Posterior cingulate gyrus (tissue), 11 donors: ENCODE results near the gene SPTBN4.

ENCODE experiments used
- DNase-seq, 10 donors: peaks; one replicate each; pipeline versions ENCODE4 v3.0.0 to v3.0.0-alpha.2; 2020 to 2021; ENCODE audit warnings: mixed read lengths in 3 of 10
- intact Hi-C: fragments of 100-400 bp; cut with DNase I; formaldehyde crosslinking; loops from one replicate; pipeline ENCODE4 v1.15.1; 2023

SPTBN4 gene

DNA sequence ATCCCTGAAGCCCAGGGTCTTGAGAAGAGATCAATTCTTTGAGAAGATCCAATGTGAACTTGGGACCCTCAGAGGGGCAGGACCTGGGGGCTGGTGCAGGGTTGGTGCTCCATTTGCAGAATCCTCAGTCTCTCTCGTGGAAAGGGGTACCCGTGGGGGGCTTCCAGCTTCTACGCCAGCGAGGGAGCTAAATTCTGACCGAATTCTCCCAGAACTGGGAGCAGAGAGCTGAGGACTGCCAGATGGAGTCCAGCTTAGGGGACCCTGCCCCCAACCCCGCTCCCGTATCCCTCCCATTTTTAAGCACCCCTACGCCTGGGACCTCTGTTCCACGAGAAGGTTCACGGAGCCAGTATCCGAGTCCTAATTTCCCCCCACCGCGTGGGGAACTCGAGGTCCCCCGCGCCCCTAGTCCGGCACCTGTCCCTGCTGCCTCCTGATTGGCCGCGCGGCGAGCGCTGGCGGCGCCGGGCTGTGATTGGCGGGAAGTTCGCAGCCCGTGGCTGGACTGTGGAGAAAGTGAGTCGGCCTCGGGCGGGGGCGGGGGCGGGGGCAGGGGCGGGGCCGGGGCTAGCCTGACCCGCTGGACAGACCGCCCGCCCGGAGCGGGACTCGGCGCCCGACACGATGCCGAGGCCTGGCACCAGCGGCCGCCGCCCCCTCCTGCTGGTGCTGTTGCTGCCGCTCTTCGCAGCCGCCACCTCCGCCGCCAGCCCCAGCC, 130.0 kb downstream of the SPTBN4 start:
- DNase-seq = peak in 2 of 10 donors; percentile 87 to 88
- intact Hi-C loops = loop anchor here (5.0 kb wide), 1 partner anchor 289 kb away; no protein-coding TSS in a partner anchor

DNA sequence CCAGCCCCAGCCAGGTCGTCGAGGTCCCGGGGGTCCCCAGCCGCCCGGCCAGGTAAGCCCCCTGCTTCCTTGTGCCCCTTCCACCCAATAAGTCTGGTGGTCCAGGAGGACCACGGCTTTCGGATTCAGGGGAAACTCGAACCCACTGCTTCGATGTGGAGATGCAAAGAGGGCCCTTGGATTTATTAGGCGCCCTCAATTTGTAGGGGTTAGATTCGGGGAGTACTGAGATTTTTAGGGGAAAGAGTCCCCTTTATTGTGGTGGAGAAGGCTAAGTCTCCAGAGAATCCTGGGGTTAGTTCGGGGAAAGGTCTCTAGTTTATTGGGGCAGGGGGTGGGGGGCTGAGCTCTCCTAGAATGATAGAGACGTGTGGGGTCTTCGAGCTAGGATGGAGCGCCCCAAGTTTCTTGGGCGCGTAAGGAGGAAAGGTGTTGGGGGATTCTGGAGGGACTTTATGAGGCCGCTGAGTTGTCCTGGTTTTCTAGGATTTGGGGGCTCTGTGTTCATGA, 130.6 kb downstream of the SPTBN4 start:
- DNase-seq = peak in 1 of 10 donors; percentile 8
- intact Hi-C loops = loop anchor here (5.0 kb wide), 1 partner anchor 290 kb away; no protein-coding TSS in a partner anchor

DNA sequence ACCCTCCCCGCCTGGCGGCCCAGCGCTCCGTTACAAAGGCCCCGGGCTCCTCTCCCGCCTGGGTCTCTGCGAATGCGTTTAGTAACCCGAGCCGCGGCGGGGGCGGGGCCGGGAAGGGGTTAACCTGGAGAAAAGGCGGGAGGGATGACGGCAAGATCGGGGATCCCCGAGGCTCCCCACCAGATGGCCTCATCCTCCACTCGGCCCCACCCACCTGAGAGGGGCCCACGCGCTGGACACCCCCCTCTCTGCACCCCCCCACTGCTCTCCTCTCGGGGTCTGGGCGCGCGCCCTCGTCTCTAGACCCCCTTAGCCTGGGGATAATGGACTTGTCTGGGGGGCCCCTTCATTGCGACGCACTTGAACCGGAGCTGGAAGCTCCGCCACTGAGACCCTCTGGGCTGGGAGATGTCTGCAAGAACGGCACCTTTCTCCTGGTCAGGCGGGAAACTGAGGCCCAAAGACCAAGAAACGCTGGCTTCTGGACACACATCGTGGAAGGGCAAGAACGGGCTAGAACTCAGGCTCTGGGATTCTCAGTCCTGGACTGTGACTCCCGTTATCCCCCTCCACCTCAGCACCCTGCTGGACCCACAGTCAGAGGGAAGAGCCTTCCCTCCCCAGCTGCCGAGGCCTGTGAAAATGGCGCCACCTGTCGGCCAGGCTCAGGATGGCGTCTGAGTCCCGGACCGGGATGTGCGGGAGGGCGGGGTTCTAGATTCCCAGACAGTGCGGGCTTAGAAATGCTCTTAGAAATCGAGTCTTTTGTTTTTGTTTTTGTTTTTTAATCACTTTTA, 131.5 kb downstream of the SPTBN4 start:
- intact Hi-C loops = loop anchor here (2.0 to 5.0 kb wide), 3 partner anchors 70 to 291 kb away; partner anchors contain the start of gene BLVRB
- DNase-seq = peak; percentile 77 to 98 (median 90)

DNA sequence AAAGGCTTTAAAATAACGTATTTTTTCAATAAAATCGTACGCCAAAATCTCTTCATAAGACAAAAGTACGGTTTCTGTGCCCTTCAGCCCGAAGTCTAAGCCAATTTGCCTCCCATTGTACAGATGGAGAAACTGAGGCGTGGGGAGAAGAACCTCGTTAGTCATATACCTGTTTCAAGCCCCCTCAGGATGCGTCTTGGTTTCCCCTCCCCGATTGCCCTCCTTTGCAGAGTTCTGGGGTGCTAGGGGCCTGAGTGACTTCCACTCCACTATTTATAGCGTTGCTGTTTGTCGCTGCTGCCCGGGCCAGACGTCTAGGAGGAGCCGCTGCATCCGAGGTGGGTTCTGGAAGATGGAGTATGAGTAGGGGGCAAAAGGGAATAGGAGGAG, 132.1 kb downstream of the SPTBN4 start:
- peak in 1 of 10 donors; percentile 3 for DNase-seq
- intact Hi-C loops = loop anchor here (2.0 to 5.0 kb wide), 3 partner anchors 70 to 292 kb away; partner anchors contain the start of gene BLVRB

DNA sequence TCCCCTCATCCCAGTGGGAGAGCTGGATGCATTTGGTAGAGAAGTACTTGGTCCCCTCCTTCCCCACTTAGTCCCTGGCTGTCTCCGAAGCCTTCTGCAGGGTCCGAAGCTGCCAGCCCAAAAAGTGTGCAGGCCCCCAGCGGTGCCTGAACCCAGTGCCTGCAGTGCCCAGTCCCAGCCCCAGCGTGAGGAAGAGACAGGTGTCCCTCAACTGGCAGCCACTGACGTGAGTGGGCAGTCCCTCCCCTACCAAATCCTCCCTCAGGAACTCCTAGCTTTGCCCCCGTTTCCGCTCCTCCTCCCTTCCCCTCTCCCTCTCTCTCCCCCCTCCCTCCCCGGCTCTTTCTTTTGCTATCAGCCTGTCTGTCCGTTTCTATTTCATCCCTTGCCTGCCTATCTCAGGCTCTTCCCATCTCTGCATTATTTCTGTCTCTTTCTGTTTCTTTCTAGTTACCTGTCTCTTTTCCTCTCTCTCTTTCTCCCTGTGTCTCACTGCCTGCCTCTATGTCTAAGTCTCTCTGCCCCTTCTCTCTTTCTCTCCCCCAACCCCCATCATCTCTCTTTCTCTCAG, 132.6 kb downstream of the SPTBN4 start:
- peak in 1 of 10 donors; percentile 64 for DNase-seq
- intact Hi-C loops = loop anchor here (2.0 to 5.0 kb wide), 3 partner anchors 71 to 292 kb away; partner anchors contain the start of gene BLVRB

DNA sequence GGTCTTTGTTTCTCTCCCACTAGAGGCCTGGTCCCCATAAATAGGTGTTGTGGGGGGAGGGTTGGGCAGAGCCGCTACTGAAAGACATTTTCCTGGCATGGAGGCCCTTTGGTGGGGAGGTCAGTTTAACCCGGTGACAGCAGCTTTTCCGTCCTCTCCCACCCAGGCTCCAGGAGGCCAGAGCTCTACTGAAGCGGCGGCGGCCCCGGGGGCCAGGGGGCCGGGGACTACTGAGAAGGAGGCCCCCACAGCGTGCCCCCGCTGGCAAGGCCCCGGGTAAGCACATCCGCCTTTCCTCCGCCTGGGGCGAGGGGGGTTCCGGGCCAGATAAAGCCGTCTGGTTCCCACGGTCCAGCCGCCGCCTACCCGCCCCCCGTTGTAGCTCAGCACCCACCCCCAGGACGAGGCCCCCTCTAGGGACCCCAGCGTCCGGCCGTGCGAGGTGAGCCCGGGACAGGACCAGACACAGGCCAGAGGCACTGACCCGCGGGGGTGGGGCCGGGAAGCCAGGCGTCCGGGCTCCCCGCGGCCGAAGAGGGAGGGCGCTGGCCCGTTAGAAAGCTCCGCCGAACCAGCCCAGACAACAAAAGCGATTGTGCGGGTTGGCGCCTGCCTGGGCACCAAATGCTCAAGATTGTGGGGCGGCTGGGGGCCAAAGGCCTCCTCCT, 133.2 kb downstream of the SPTBN4 start:
- intact Hi-C loops = loop anchor here (2.0 to 5.0 kb wide), 3 partner anchors 71 to 293 kb away; partner anchors contain the start of gene BLVRB
- DNase-seq = peak in 6 of 10 donors; percentile 47 to 92 (median 78)

DNA sequence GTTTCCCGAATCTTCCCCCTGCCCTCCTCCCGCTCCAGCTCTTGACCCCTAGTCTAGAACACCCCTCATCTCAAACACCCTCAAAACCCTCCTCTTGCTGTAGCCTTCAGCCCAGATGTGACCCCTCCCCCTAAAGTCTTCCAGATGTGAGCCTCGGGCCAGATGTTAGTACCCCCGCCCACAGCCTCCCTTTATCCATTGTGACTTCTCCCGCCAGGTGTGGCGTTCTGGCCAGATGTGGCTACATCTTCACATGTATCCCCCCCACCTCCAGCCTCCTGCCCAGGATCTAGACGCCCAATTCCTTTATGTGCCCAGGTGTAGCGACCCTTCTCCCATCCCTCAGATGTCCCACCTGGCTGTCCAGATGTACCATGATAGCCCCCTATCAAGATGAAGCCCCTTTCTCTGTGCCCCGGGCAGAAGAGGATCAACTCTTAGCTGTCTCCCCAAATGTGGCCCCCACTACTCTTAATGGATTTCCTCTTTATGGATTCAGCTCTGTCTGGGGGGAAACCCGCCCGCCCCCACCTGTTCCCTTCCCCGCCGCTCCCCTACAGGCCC, 133.9 kb downstream of the SPTBN4 start:
- intact Hi-C loops = no loop called here
- DNase-seq = no peak

DNA sequence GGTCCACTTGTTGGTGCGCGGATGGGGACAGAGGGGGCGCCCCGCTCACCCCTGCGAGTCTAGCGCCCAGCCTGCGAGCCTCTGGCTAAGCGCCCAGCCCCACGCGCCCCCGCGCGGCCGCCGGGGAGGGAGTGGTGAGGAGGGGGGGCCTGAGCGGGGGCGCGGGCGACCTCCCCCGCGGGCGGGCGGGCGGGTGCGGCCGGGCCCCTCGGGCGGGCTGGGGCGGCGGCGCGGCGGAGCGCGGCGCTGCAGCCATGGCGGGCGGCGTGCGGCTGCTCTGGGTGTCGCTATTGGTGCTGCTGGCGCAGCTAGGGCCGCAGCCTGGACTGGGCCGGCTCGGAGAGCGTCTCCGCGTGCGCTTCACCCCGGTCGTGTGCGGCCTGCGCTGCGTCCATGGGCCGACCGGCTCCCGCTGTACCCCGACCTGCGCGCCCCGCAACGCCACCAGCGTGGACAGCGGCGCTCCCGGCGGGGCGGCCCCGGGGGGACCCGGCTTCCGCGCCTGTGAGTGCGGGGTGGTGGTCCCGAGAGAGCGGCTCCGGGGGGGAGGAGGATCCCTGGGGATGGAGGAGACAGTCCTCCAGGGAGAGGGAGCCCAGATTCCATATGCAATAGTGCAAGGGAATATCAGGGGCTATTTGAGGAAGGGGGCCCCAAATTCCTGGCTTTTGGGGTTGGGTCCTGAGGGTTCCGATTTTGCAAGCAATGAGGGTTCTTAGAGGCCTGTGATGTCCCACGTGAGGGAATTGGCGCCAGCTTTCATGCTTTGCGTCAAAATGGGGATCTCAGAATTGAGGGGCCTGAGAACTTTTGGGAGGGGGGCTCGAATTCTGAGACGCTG, 134.6 kb downstream of the SPTBN4 start, which contains the start of gene LTBP4:
TSS of gene LTBP4 (plus strand) at position 236 of the 841 bp plus-strand sequence. CDS start at position 255, 19 bp downstream.
- DNase-seq = peak in 4 of 10 donors; percentile 34 to 88 (median 75)
- intact Hi-C loops = no loop called here

DNA sequence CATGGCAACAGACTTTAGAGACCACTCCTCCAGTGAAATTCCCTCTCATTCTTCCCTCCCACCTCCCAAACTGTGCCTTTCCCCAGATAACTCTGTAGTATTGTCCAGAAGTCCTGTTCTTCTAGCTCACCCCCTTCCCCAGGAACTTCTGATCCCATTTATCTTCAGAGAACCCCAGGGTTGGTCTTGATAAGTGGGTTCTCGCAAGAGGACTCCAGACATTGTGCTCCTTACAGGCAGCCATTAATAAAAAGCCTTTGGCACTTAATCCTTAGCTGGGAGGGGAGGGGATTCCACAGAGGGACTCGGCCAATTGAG, 136.2 kb downstream of the SPTBN4 start:
- intact Hi-C loops = no loop called here
- peak in 1 of 10 donors; percentile 0 for DNase-seq

DNA sequence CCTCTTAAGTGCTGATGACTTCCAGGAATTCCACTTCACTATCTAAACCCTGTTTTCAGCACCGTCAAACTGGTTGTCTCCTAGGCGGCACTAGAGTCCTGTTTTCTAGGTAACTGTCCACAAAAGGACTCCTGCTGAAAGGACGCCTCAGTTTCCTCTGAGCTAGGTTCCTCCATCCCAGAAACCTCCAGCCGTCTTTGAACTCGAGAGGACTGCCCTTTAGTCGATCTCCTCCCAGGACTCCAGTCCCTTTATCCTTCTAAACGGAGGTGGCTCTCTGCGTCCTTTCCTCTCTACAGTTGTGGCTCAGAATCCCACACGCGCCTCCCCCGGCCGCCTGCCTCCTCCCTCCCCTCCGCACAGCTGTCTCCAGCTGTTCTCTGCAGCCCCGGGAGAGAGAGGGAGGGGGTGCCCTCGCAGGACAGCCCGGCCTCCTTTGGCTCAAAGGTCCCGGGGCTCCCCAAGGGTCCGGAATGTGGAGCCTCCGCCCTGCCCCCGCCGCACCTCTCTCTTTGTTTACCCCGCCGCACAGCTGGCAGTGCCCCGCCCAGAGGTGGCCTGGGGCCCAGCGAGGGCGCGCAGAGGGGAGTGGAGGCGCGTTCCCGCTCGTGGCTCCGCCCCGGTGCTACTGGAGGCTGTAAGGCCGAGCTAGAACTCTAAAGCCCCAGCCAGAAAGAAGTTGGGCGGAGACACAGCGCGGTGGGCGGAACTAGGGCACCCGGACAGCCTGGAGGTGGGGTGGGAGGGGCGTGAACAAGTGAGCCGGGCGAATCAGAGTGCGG, 136.8 kb downstream of the SPTBN4 start:
- intact Hi-C loops = loop anchor here (2.0 kb wide), 1 partner anchor 31 kb away; no protein-coding TSS in a partner anchor
- DNase-seq = peak; percentile 72 to 98 (median 88)

DNA sequence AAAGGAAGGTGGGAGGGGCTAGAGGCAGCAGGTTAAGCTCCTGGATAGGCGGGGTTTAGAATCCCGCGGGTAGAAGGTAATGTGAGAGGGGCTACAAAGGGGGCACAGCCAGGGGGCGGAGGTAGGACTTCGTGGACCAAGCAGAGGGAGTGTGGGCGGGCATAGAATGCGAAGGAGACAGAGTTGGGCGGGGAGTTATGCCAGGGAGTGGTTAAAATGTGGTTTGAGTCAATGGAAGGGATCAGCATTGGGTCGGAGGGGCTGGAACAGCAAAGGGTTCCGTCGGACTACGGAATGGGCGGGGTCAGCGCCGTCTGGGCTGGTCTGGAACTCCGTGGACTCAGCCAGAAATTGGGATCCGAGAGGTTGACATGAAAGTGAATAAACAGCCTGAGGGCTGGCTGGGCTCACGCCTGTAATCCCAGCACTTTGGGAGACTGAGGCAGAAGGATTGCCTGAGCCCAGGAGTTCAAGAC, 137.4 kb downstream of the SPTBN4 start:
- intact Hi-C loops = loop anchor here (2.0 kb wide), 1 partner anchor 31 kb away; no protein-coding TSS in a partner anchor
- DNase-seq = no peak

DNA sequence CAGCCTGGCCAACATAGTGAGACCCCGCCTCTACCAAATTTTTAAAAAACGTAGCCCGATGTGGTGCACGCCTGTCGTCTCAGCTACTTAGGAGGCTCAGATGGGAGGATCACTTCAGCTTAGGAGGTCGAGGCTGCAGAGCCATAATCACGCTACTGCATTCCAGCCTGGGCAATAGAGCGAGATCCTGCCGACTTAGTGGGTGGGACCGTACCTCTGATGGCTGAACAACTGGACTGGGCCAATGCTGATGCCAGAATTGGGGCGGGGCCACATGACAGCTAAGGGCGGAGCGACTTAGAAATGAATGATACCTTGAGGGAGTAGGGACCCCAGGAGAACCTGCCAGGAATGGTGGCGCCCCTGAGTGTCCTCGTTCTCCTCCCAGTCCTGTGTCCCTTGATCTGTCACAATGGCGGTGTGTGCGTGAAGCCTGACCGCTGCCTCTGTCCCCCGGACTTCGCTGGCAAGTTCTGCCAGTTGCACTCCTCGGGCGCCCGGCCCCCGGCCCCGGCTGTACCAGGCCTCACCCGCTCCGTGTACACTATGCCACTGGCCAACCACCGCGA, 137.9 kb downstream of the SPTBN4 start:
- peak in 1 of 10 donors; percentile 83 for DNase-seq
- intact Hi-C loops = loop anchor here (2.0 kb wide), 1 partner anchor 30 kb away; no protein-coding TSS in a partner anchor

DNA sequence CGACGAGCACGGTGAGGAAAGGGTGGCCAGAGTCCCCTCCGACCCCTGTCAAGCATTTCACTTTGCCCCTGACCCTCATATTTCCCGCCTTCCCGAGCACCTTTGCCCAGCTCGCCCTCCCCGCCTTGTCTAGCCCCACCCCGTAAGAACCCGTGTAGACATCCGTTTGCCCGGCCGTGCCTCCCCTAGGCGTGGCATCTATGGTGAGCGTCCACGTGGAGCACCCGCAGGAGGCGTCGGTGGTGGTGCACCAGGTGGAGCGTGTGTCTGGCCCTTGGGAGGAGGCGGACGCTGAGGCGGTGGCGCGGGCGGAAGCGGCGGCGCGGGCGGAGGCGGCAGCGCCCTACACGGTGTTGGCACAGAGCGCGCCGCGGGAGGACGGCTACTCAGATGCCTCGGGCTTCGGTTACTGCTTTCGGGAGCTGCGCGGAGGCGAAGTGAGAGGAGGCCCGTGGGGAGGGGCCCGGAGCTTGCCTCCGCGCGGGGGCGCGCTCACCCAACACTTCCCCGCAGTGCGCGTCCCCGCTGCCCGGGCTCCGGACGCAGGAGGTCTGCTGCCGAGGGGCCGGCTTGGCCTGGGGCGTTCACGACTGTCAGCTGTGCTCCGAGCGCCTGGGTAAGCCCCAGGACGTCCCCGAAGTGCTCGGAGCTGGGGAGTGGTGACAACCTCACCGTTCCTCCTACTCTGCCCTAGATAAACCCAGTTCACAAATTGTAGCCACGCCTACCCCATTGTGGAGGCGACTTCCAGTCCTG, 138.6 kb downstream of the SPTBN4 start:
- intact Hi-C loops = loop anchor here (2.0 kb wide), 1 partner anchor 29 kb away; no protein-coding TSS in a partner anchor
- DNase-seq = peak; percentile 42 to 95 (median 65)

DNA sequence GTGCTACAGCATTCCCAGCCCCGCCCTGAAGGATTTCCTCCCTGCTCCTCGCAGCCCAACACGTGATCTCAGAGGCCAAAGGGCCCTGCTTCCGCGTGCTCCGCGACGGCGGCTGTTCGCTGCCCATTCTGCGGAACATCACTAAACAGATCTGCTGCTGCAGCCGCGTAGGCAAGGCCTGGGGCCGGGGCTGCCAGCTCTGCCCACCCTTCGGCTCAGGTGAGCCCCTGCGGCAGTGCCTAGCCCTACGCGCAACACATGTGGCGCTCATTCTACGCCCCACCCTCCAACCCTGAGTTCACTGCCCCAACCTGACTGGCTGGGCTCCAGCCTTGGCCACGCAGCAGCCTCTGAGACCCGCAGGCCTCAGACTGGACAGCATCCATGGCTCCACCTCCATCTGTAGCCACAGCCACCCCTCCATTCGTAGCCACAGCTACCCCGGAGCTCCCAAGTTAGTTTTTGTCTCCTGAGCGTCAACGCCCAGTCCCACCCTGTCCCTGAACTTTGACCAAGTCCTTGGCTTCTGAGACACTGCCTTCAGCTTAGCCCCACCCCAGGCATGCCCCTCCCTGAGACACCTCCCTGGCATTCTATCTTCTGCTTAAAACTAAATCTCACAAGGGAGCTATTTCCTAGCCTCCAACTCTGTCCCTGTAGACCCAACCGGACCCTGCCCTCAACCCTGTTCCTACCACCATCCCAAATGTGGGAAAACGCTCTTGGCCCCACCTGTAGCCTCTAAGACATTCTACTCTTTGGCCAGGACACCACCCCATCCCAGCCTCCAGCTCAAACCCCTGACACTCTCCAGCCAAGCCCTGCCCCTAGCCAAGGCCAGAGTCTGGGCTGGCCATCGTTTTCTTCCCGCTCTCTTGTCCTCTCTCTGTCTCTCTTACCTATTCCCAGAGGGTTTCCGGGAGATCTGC, 140.8 kb downstream of the SPTBN4 start:
- peak in 1 of 10 donors; percentile 74 for DNase-seq

DNA sequence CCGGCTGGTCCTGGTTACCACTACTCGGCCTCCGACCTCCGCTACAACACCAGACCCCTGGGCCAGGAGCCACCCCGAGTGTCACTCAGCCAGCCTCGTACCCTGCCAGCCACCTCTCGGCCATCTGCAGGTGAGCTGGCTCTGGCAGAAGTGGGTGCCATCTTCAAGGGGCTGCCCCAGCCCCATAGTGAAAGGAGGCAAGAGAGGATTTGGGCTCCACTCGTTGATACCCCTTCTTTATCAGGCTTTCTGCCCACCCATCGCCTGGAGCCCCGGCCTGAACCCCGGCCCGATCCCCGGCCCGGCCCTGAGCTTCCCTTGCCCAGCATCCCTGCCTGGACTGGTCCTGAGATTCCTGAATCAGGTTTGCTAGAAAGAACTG, 141.4 kb downstream of the SPTBN4 start:
- DNase-seq = peak in 1 of 10 donors; percentile 74
- intact Hi-C loops = no loop called here

More for the DNA sequence above, 140.8 kb downstream of the SPTBN4 start:
- intact Hi-C loops = no loop called here
